GM18502 (cell line): ENCODE data around the gene ASTN2.

Experiments used
- ATAC-seq: cut with Tn5 transposase; IDR thresholded peaks from one replicate; pipeline ENCODE4 v1.9.1; 2021; ENCODE audit warnings: mild to moderate bottlenecking; ENCODE audit not compliant: unreplicated experiment, poor library complexity

The ASTN2 gene

DNA sequence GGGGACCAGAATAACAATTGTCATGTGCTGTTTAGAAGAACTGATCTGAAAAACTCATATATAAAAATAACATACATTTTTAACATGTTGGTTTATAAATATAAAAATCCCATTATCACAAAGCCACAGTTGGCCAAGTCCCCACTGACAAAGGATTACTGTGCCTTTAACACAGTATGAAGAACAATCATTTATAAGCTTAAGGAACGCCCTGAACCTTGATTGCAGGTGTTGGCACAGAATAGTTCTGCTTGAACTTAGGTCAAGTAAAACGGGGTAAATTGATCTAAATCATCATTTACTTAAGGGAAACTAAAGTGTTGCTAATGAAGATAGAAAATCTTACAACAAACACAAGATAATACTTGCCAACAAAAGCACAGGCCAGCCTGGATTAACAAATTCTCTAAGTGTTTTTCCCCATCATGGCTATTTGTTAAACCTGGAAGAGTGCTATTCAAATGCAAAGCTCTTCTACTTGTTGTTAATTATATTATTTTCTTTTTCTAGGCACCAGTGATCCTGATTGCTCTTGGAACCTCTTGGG is 46.1 kb downstream of the ASTN2 start:
- ATAC-seq: no peak

DNA sequence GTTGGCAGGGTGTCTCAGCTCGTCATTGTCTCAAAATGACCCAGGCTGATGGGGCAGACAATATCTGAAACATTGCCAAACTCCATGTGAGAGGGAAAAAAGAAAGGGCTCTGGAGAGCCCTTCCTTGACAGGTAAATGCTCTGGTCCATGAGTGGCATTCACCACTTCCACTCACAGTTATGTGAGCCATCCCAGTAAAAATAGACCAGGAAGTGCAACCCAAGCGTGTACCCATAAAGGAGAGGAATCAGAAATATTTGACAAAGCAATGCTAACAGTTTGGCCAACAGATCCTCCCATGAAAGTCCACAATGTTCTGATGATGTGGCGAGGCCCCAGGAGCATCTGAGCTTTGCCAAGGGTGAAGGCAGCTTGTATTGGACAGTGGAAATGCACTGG is 49.4 kb downstream of the ASTN2 start:
- no peak for ATAC-seq

DNA sequence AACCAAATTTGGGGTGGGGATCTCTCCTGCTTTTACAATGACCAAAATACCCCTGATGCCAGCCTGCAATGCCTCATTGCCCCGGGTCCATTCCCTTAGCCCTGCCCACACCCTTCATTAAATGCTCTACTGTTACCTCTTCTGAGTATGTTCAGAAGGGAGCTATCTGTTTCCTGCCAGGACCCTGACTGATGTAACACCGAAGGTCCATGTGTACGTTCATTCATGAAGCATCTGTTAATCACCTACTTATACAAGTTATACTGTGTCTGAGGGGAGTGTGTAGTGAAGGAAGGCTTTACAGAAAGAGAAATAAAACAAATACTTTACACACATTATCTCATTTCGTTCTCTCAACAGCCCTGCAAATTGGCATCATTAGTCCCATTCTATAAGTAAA is 51.9 kb downstream of the ASTN2 start:
- ATAC-seq: no peak

DNA sequence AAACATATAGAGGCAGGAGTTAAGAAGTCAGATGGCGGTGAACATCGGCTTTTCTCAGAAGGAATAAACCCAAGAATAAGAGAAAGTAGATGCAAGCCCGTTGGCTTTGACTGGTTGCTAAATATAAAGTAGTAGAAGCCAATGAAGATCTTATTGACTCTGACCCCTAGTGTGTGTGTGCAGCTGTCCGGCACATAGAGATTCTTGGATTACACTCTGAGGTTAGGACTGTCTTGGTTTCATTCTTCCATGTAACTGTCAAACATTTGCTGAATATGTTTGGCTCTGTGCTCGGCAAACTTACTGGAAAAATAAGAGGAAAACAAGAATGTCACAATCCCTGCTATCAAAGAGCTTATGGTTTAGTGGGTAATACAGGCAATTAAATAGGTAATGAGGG is 54.9 kb downstream of the ASTN2 start:
- no peak for ATAC-seq

DNA sequence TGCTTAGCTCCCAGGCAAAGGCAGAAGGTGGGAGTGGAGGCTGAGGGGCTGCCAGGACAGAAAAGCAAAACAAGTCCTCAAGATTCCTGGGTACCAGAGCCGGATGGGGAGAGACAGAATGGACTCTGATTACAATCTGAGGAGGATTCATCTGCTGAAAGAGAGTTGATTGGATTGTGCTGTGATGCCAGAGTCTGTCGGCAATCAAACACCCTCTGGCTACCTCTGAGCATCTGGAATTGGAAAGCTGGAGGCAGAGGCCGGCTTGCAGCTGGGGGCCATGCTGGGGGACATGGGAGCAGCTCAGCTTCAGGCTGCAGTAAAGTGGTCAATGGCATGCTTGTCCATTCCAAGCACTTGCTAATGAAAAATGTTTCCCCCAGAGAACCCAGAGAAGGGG is 59.3 kb downstream of the ASTN2 start:
- ATAC-seq: no peak

DNA sequence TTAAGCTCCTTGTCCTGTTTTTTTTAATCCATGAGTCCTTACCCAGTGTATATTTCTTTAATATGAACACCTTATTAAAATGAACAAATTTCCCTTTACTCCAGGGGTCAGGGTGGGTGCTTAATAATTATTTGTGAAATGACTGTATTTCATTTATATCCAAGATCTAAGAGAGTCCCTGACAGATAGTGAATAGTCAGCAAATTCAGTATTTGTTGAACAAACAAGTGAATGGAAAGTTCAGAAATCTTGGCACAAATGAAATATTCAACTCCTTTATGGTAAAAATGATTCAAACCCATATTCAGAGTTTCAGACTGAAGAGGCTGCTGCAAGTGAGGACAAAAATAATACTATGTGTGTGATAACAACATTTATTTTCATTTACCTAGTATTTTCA is 59.9 kb downstream of the ASTN2 start:
- no peak for ATAC-seq

DNA sequence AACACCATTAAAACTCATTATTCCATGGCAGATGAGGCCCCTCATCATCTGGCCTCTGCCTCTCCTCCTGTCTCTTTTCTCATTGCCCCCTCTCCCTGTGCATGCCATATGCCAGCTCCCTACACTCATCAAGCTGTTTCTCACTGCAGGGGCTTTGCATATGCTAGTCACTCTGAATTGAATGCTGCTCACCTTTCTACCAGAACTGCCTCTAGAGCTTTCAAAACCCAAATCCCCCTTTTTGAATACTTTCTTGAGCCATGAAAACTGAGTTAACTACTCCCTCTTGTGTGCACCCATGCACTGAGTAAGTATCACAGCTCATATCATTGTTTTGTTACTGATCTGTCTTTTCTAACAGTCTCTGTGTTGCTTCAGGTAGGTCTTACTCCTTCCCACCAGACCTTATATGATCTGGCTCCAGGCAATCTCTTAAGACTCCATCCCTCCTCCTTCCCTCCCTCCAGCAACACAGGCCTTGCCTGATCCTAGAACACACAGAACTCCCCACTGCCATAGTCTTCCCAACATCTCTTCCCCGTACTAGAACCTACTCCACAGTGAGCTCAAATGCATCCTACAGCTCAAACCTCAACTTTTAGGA is 60.5 kb downstream of the ASTN2 start:
- ATAC-seq: no peak

DNA sequence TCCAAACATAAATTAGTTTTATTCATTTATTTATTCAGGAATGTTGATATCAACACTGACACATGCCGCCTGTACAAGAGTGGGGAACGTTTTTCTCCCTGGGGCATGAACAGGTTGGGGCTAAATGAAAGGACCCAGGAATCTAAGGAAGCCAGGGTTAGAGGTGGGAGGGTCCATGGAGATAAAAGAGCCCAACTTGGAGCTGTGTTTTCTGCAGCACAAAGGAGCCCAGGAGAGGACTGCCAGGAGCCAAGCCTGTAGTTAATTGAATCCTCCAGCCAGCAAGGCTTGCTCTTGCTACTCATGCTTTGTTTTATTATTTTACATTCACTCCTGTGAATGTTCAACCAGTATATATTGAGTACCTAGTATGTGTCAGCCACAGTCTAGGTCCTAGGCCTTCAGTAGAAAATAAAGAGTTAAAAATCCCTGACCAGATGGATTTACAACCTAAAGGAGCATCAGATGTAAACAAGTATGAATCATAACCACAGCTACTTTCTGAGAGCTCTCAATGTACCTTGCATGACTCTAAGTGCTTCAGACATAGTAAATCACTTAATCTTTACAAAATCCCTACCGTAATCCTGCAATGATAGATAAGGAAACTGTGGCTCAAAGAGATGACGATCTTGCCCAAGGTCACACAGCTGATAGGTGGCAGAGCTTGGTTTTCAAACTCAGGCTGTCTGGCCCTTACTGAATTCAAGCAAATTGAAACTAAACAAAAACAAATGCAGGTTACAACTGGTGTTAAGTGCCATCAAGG is 69.8 kb downstream of the ASTN2 start:
- ATAC-seq: no peak

DNA sequence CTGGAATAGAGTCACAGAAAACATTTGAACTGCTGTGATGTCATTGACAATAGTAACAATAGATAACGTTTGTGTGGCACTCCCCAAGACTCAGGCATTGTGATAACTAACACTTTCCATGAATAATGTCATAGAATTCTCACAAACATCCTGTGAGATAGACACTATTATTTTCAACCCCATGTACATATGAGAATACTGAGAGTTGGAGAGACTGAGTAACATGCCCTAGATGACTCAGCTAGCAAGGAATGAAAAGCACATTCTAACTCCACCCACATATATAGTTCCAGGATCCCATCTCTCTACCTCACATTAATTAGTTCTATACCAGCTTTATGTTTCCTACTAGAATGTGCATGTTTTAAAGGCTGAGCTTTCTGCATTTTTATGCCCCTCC is 71.4 kb downstream of the ASTN2 start:
- no peak for ATAC-seq

DNA sequence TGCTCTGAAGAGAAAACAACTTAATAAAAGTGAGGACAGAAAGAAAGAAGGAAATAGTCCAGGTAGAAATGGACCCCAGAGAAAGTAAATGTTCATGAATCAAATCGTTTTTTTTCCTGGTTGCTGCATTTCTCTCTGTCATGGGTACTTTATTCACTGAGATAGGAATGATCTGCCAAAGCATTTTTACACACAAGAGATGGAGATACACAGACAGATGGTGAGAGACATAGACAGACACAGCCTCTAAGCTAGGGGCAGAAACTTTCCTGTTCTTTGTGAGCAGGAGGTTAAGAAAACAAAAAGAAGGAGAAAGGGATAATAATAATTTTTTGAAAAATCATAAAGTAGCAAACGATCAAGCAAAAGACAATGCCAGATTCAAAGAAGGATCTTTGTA is 73.7 kb downstream of the ASTN2 start:
- no peak for ATAC-seq

DNA sequence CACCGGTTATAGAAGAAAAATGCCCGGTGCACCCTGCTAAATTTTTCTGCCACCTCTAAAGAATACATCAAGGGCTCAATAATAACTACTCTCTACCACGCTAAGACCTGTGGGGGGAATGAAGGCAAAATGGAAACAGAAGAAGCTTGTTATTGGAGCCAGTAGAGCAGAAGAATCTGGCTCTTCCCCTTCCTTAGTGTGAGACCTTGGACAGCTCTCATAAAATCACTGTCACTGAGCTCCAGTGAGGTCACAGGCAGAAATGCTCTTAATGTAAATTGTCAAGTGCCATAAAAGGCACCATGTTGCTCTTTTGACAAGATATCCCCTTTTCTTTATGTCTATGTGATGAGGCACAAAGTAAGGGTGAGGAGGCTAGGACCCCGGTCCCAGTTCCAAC is 74.4 kb downstream of the ASTN2 start:
- no peak for ATAC-seq

DNA sequence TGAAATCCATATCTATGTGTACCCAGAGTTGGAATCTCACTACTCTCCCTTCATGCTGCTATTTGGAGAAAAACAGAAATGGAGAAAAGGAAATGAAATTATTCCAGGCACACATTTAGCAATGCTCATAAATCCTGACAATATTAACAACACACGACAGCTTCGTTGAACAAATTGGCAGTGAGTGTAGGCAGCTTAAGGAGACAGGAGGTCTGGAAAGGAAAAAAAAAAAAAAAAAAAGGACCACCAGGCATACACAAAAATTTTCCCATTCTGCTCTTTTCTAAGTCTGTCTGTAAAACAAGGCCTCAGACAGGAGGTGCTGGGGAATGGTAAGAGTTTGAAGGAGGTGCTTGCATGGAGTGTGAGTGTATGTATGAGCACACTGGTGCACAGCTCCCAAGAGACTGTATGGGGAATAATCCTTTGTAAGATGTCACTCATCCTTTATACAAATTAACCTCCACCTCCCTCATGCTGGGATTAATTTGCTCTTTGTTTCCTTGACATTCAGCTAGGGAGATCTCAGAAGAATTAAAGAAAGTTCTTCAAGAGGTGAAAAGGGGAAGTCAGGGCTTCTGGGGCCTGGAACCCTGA is 78.9 kb downstream of the ASTN2 start:
- no peak for ATAC-seq

DNA sequence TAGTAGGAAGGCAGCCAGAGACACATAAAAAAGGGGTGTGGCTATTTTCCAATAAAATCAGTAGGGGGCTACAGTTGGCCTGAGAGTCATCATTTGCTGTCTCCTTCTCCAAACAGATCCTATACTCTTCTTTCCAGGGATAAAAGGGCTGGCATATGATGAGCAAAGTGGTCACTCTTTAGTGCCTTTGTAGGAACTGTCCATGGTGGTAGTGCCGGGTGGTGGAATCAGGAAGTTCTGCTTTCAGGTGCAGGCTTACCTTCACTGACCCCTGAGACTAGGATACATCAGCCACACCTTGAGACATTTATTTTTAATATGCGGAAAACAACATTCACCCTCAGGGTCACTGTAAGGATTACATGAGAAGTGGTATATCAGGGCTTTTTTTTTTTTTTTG is 80.8 kb downstream of the ASTN2 start:
- no peak for ATAC-seq

DNA sequence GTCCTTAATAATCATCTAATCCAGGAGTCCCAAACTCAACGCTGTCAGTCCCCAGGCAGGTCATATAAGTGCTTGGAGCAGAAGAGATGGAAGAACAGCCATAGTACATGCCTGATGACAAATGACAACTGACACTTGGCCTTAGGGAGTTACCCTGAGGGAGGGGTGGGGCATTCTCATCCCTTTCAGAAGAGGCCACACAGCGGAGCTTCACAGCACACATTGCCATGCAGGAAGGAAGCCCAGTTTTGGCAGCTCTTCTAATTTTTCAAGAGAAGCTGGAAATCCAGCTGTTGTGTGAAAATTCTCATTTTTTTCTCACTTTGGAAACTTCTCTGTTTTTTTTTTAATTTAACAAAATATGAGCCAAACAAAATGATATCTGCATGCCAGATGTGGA is 89.0 kb downstream of the ASTN2 start:
- no peak for ATAC-seq

DNA sequence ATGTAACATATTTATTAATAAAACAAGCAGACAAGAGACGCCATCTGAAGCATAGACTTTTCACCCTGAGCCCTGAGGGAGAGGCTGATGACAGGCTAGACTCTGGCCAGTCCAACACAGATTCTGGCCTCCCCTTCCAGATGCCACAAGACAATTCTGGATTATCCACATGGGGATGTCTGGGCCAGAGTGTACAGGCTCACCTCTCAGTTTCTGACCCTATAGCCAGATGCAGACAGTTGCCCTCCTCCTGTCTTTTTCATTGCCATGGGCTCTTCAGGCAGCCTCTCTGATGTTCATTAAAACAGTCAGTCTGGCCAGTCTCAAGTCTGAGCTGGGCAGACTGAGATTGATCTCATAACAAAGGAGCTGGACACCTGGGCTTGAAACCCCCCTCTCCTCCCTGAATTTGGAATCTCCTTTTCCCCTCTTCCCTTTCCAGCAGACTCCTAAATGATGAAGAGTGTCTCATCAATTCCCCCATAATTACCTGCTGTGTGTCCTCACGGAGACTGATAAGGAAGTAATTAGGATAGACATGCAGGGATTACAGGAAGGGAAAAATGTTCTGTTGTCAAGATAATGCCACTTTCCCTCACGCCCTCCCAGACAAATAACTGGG is 89.6 kb downstream of the ASTN2 start:
- no peak for ATAC-seq

DNA sequence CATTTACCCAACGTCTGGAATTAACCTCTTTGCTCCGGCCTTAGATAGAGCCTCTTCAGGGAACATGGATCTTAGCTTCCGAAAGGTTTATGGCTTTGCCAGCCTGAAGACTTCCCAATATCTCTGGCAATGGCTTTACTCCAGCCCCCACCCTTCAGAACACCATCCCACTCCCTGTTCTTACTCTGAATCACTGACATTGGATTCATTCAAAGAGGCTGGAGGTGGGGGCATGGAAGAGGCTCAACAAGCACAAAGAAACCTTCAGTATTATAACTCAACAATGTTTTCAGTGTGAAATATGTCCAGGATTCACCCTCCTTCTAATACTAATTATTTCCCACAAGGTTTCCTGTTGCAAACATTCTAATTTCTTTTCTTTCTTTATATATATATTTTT is 91.5 kb downstream of the ASTN2 start:
- no peak for ATAC-seq

DNA sequence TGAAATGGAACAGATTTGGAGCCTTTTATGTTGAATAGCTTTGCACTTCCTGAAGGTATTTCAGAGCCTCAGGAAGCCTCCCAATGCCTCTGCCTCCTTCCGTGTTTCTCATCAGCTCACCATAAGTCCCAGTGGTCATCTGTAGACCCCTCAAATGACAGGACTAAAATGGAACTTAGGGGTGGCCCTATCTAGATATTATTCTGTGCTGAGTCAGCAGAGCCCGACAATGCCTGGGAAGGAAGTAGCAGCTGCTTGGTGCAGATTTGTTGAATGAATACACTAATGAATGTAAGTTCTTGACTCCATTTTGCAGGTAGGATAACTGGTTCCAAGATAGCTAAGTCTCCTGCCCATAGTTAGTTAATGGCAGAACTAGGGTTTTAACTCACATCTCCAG is 97.7 kb downstream of the ASTN2 start:
- no peak for ATAC-seq

DNA sequence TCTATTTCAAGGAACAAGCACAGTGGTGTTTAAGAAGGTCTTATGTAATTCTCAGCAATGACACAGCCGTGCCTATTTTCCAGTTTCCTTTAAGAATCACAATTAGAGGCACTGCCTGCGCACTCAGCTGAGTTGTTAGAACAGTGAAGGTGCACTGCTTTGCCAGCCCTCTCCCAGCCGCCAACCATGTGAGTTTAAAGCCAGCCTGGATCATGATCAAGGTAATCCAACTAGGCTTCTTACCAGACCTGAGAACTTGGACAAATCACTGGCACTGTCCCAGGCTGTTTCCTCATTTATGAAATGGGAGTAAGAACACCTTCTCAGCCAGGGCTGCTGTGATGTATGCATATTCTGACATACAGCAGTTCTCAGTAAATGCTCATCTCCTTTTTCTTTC is 99.6 kb downstream of the ASTN2 start:
- no peak for ATAC-seq

DNA sequence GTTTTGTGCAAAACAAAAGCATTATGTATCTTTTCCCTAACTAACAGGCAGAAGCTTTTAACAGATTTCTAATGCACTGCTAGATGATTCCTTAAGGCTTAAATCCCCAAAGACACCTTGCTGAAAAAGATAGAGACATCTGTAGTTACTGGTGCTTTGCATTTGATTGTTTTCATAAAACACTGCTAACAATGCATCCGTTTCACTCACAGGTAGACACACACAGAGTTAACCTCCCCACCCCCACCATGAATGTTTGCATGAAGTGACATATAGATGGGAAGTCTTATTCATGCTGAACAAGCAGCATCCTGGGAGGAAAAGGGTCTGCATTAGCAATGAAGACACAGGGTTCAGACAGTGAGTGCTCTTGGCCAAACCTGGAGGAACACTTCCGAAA is 100.9 kb downstream of the ASTN2 start:
- ATAC-seq: no peak

DNA sequence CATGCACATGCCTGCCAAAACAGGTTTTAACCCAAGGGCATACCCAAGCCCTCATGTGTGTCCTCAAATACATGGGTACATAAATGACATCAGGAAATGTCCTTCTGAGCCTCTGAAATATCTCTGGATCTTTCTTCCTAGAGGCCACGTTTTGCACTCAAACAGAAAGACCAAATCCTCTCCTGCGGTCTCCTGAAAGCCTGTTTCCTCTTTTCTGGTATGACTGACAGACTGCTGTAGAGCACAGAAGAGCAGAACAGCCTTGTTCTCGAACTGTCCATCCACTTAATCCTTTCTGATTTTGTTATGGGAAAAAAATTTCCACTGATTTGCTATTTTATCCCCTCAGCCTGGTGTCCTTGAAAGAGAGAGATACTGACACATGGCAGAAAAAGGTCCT is 107.2 kb downstream of the ASTN2 start:
- ATAC-seq: peak; percentile 61

DNA sequence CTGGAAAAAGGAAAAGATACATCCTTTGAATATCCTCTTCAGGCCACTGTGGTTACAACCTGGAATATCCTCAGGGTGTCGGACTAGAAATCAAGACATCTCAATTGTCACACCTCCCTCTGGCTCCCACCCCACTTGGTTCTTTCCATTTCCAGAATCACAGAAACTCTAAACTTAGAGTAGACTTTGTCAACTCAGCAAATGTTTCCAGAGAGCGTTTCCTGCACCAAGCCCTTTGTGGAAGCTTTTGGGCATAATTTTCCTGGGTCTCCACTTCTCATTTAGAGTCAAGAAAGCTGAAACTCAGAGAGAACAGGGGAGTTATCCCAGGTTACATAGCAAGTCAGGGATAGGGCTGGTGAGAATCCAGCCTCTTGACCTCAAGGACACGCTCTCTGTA is 108.8 kb downstream of the ASTN2 start:
- ATAC-seq: no peak
